Trophoblast cell (in vitro differentiated cells and primary cell): Measurements from ENCODE around the gene TUBB.

Experiments
- DNase-seq, 2 donors: peaks; one replicate each; pipeline ENCODE4 v3.0.0-alpha.2; 2016
- H2AFZ ChIP-seq: 2 replicates; pipeline ENCODE4 v1.6.1; 2013; ENCODE audit warnings: low read length, moderate library complexity, mild to moderate bottlenecking; ENCODE audit not compliant: insufficient read depth, poor library complexity
- H2AK5ac ChIP-seq: 2 replicates; pipeline ENCODE4 v1.6.1; 2013; ENCODE audit warnings: mild to moderate bottlenecking, low read length
- H2BK120ac ChIP-seq: 2 replicates; pipeline ENCODE4 v1.6.1; 2013; ENCODE audit warnings: low read length, mild to moderate bottlenecking, moderate library complexity; ENCODE audit not compliant: insufficient read depth, poor library complexity
- H2BK12ac ChIP-seq: 2 replicates; pipeline ENCODE4 v1.6.1; 2013; ENCODE audit warnings: mild to moderate bottlenecking, low read length, moderate library complexity
- H2BK5ac ChIP-seq: 2 replicates; pipeline ENCODE4 v1.6.1; 2013; ENCODE audit warnings: low read length, low read depth, moderate library complexity, mild to moderate bottlenecking; ENCODE audit not compliant: poor library complexity
- H3K14ac ChIP-seq: 2 replicates; pipeline ENCODE4 v1.6.1; 2013; ENCODE audit warnings: mild to moderate bottlenecking, low read length
- H3K18ac ChIP-seq: 2 replicates; pipeline ENCODE4 v1.6.1; 2013; ENCODE audit warnings: mild to moderate bottlenecking, low read length
- H3K23ac ChIP-seq: 2 replicates; pipeline ENCODE4 v1.6.1; 2013; ENCODE audit warnings: low read length
- H3K27ac ChIP-seq: 2 replicates; pipeline ENCODE4 v1.5.1; 2013; ENCODE audit warnings: low read depth, mild to moderate bottlenecking, inconsistent platforms, low read length, moderate library complexity
- H3K27me3 ChIP-seq: 2 replicates; pipeline ENCODE4 v1.6.1; 2013; ENCODE audit warnings: inconsistent platforms, mild to moderate bottlenecking, low read length, moderate library complexity; ENCODE audit not compliant: insufficient read depth
- H3K36me3 ChIP-seq, 2 experiments: 1 replicate in 1 of 2; 2 replicates in 1 of 2; pipeline ENCODE4 v1.6.1; 2013; ENCODE audit warnings: low read length in 2 of 2, mild to moderate bottlenecking in 2 of 2, moderate library complexity in 1 of 2; ENCODE audit not compliant: insufficient read depth in 2 of 2, control insufficient read depth in 1 of 2
- H3K4ac ChIP-seq: 2 replicates; pipeline ENCODE4 v1.6.1; 2013; ENCODE audit warnings: low read depth, mild to moderate bottlenecking, low read length, moderate library complexity
- H3K4me1 ChIP-seq, 2 experiments: 1 replicate in 1 of 2; 2 replicates in 1 of 2; pipeline ENCODE4 v1.6.1; 2013; ENCODE audit warnings: low read length in 2 of 2, mild to moderate bottlenecking in 2 of 2, moderate library complexity in 1 of 2; ENCODE audit not compliant: insufficient read depth in 2 of 2, control insufficient read depth in 1 of 2
- H3K4me2 ChIP-seq: 2 replicates; pipeline ENCODE4 v1.6.1; 2013; ENCODE audit warnings: inconsistent platforms, mild to moderate bottlenecking, low read length, moderate library complexity
- H3K4me3 ChIP-seq: 2 replicates; pipeline ENCODE4 v1.5.1; 2013; ENCODE audit warnings: mild to moderate bottlenecking, low read depth, low read length, inconsistent platforms
- H3K79me1 ChIP-seq: one replicate; pipeline ENCODE4 v1.6.1; 2013; ENCODE audit warnings: low read length
- H3K79me2 ChIP-seq: 2 replicates; pipeline ENCODE4 v1.6.1; 2013; ENCODE audit warnings: low read length, mild to moderate bottlenecking; ENCODE audit not compliant: control insufficient read depth, insufficient read depth, poor library complexity
- H3K9ac ChIP-seq: 2 replicates; pipeline ENCODE4 v1.6.1; 2013; ENCODE audit warnings: mild to moderate bottlenecking, low read length
- H3K9me3 ChIP-seq: 2 replicates; pipeline ENCODE4 v1.6.1; 2013; ENCODE audit warnings: low read depth, mild to moderate bottlenecking, control low read depth, inconsistent platforms, low read length; ENCODE audit not compliant: insufficient read depth
- H4K12ac ChIP-seq: 2 replicates; pipeline ENCODE4 v1.6.1; 2013; ENCODE audit warnings: low read depth, mild to moderate bottlenecking, low read length, moderate library complexity
- H4K8ac ChIP-seq: 2 replicates; pipeline ENCODE4 v1.6.1; 2013; ENCODE audit warnings: low read depth, mild to moderate bottlenecking, low read length, moderate library complexity
- H4K91ac ChIP-seq: one replicate; pipeline ENCODE4 v1.6.1; 2013; ENCODE audit warnings: low read depth, mild to moderate bottlenecking, low read length, moderate library complexity
- WGBS: extraction: QIAGEN DNeasy Blood & Tissue Kit; methylation state at CpG from one replicate; pipeline ENCODE4 v1.1.7; 2013; ENCODE audit warnings: missing lambda C conversion rate; ENCODE audit not compliant: insufficient read length, insufficient coverage; ENCODE audit errors: extremely low coverage; 5-methylcytosine and 5-hydroxymethylcytosine counted together

Gene TUBB

GRCh38 chr6:30707281-30707850 is 12.8 kb upstream of the TUBB start:
- Histone ChIP-seq H3K14ac (no peak overlapping the region), H3K9ac (no peak overlapping the region), H3K18ac (no peak overlapping the region), H3K4me2 (no peak overlapping the region), H3K4me1 (peaks cover 2 to 13% of the 10 kb centered on the region in 2 experiments), H4K91ac (no peak overlapping the region), H2BK5ac (no peak overlapping the region), H3K79me2 (no peaks in the 10 kb centered on the region), H3K27ac (no peak overlapping the region), H3K79me1 (no peaks in the 10 kb centered on the region), H4K8ac (no peak overlapping the region), H2AFZ (no peak overlapping the region), H2BK120ac (no peak overlapping the region), H3K27me3 (no peaks in the 10 kb centered on the region), H3K23ac (no peak overlapping the region), H2BK12ac (no peak overlapping the region), H3K4ac (no peak overlapping the region), H3K9me3 (no peaks in the 10 kb centered on the region), H3K4me3 (no peak overlapping the region), H2AK5ac (no peak overlapping the region), H3K36me3 (peaks cover 50 to 60% of the 10 kb centered on the region in 2 experiments), H4K12ac (no peak overlapping the region)
- DNase-seq, result no peak
- no CpG with 5 or more reads among the region's 6 CpGs for WGBS

DNA sequence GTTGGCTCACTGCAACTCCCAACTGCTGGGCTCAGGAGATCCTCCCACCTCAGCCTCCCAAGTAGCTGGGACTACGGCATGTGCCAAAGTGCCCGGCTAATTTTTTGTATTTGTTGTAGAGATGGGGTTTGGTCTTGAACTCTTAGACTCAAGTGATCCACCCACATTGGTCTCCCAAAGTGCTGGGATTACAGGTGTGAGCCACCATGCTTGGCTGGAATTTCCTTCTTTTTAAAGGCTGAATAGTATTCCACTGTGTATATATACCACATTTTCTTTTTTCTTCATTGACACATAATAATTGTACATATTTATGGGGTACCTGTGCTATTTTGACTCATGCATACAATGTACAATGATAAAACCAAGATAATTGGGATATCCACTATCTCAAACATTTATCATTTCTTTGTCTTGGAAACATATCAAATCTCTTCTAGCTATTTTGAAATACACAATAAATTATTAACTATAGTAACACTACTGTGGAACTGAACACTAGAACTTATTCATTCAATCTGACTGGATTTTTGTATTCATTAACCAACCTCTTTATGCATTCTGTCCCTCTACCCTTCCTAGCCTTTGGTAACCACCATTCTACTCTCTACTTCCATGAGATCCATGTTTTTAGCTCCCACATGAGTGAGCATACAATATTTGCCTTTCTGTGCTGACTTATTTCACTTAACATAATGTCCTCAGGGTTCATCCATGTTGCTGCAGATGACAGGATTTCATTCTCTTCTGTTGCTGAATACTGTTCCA is 10.9 kb upstream of the TUBB start:
- no peak overlapping the region for H2AK5ac ChIP-seq
- H2BK120ac ChIP-seq, result no peak overlapping the region
- H3K4me3 ChIP-seq, result no peak overlapping the region
- no peak overlapping the region for H3K4ac ChIP-seq
- H3K27ac ChIP-seq, result no peak overlapping the region
- no peak for DNase-seq
- no peaks in the 10 kb centered on the region for H3K79me2 ChIP-seq
- H3K18ac ChIP-seq, result no peak overlapping the region
- H3K9me3 ChIP-seq, result no peaks in the 10 kb centered on the region
- H2BK12ac ChIP-seq, result no peak overlapping the region
- WGBS, result no CpG with 5 or more reads among the region's 2 CpGs
- H3K23ac ChIP-seq, result no peak overlapping the region
- no peak overlapping the region for H2BK5ac ChIP-seq
- no peak overlapping the region for H4K12ac ChIP-seq
- H4K91ac ChIP-seq, result no peak overlapping the region
- no peak overlapping the region for H3K14ac ChIP-seq
- H3K4me2 ChIP-seq, result no peak overlapping the region
- H3K4me1 ChIP-seq, result peaks cover under 1 to 2% of the 10 kb centered on the region in 2 experiments
- H4K8ac ChIP-seq, result no peak overlapping the region
- H2AFZ ChIP-seq, result no peak overlapping the region
- no peak overlapping the region for H3K9ac ChIP-seq
- peaks cover 48 to 56% of the 10 kb centered on the region in 2 experiments for H3K36me3 ChIP-seq
- H3K79me1 ChIP-seq, result no peaks in the 10 kb centered on the region
- no peaks in the 10 kb centered on the region for H3K27me3 ChIP-seq

DNA sequence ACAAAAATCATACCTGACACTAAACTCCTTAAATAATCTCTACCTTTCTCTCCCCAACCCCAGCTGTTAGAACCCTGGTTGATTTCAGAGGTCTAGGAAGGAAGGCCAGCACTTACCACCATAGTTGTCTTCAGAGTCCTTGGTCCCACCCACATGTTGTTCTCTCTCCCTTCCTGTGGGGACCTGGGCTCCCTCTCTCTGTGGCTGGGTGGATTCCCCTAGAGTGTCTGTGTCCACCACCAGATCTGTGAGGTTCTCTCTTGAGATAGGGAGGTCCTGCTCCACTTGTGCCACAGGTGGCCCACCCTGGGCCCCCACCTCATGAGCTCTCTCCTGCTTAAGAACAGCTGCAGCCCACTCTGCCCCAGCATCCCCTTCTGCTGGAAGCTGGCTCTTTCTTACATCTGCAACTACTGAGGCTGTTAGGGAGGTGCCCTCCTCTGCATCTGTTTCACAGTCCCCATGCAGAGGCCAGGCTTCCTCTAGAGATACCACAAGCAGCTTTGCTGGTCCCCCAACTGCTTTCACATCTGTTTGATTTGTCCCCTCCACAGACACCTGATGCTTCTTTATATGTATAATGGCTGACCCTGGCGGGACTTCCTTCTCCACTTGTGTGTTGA is 8.3 kb upstream of the TUBB start:
- no peak overlapping the region for H3K9ac ChIP-seq
- DNase-seq, result no peak
- peaks cover 1% of the 10 kb centered on the region for H3K79me2 ChIP-seq
- H2BK5ac ChIP-seq, result no peak overlapping the region
- peaks cover 5% of the 10 kb centered on the region for H3K79me1 ChIP-seq
- no peak overlapping the region for H2AK5ac ChIP-seq
- peaks cover 34 to 45% of the 10 kb centered on the region in 2 experiments for H3K36me3 ChIP-seq
- peaks cover 2 to 5% of the 10 kb centered on the region in 2 experiments for H3K4me1 ChIP-seq
- H3K18ac ChIP-seq, result no peak overlapping the region
- no peaks in the 10 kb centered on the region for H3K27me3 ChIP-seq
- H3K4ac ChIP-seq, result no peak overlapping the region
- no peak overlapping the region for H4K12ac ChIP-seq
- H2BK12ac ChIP-seq, result no peak overlapping the region
- no peak overlapping the region for H3K4me2 ChIP-seq
- H3K27ac ChIP-seq, result no peak overlapping the region
- no peak overlapping the region for H3K14ac ChIP-seq
- H4K91ac ChIP-seq, result no peak overlapping the region
- no peaks in the 10 kb centered on the region for H3K9me3 ChIP-seq
- H4K8ac ChIP-seq, result no peak overlapping the region
- H3K23ac ChIP-seq, result no peak overlapping the region
- no CpG with 5 or more reads among the region's 1 CpG for WGBS
- H2AFZ ChIP-seq, result no peak overlapping the region
- no peak overlapping the region for H2BK120ac ChIP-seq
- no peak overlapping the region for H3K4me3 ChIP-seq

DNA sequence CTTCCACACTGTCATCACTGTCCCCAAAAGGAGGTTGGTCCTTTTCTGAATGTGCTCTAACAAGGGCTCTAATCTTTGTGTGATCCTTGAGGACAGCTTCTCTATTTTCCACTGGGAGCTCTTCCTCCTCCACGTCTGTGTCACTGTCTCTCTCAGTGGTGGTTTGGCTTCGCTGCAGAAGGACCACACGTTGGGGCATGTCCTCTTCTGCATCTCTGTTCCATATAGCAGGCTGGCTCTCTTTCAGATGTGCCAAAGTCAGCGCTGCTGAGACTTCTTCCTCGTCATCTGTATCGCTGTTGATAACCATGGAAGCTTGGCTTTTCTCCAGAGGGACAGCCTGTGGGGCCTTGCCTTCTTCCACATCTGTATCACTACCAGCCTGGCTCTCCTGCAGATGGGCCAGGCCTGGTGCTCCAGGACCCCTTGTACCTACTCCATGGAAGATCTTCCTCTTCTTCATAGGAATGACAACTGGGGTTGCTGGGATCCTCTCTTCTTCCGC is 7.7 kb upstream of the TUBB start:
- no peak overlapping the region for H4K8ac ChIP-seq
- DNase-seq, result no peak
- no peak overlapping the region for H3K4me2 ChIP-seq
- peaks cover 2 to 5% of the 10 kb centered on the region in 2 experiments for H3K4me1 ChIP-seq
- no peak overlapping the region for H4K91ac ChIP-seq
- no peak overlapping the region for H2AK5ac ChIP-seq
- no peak overlapping the region for H3K9ac ChIP-seq
- no peak overlapping the region for H3K4ac ChIP-seq
- no peaks in the 10 kb centered on the region for H3K27me3 ChIP-seq
- H3K14ac ChIP-seq, result no peak overlapping the region
- WGBS, result no CpG with 5 or more reads among the region's 7 CpGs
- H3K79me2 ChIP-seq, result peaks cover 3% of the 10 kb centered on the region
- H3K79me1 ChIP-seq, result peaks cover 7% of the 10 kb centered on the region
- no peak overlapping the region for H3K4me3 ChIP-seq
- H3K36me3 ChIP-seq, result peaks cover 32 to 42% of the 10 kb centered on the region in 2 experiments
- H3K23ac ChIP-seq, result no peak overlapping the region
- no peak overlapping the region for H4K12ac ChIP-seq
- H2AFZ ChIP-seq, result no peak overlapping the region
- no peaks in the 10 kb centered on the region for H3K9me3 ChIP-seq
- no peak overlapping the region for H2BK120ac ChIP-seq
- no peak overlapping the region for H2BK5ac ChIP-seq
- no peak overlapping the region for H2BK12ac ChIP-seq
- no peak overlapping the region for H3K18ac ChIP-seq
- no peak overlapping the region for H3K27ac ChIP-seq
